ENCODE results near the gene RAB29. TPM values are rescaled to one million over a fixed set of nuclear protein-coding genes. Genes with fewer than 3 reads are reported as not detected.

The RAB29 gene
- total and polyA plus RNA-seq, 9 of the 15 experiments (the other 6 are each of a cell fraction or from before 2014, with no cell fraction given) = 6.3 to 17.6 (median 8.0) TPM

DNA sequence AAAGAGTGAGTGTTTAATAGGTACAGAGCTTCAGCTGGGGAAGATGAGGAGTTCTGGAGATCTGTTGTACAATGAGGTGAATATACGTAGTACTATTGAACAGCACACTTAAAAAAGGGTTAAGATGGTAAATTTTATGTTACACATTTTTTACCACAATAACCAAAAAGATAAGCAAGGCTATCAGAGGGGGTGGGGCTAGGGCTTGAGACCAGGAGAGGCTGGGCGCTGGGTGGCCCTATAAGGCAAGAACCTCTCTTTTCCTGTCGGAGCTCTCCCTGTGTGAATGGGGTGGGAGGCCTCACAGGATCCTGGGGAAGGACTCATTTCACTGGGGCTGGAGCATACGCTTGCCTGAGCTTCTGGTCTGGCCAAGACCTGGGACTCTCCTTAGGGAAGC, 28.7 kb upstream of the RAB29 start:
- peaks cover 17% of the 10 kb centered on the region; the same call in 2 of the 3 replicates for H3K36me3 ChIP-seq (ENCODE audit: control insufficient read depth, insufficient read depth, low read length)
- intact Hi-C loops (cut with micrococcal nuclease) (no loop called here), in situ Hi-C loops (cut with MboI) (no loop called here)
- peaks cover 7% of the 10 kb centered on the region; the same call in 1 of the 3 replicates for H3K79me2 ChIP-seq (ENCODE audit: control insufficient read depth, insufficient read depth, low read length)
- H3K9me1 ChIP-seq (ENCODE audit: control insufficient read depth, insufficient read depth, low read length) = peaks cover 3% of the 10 kb centered on the region
- CTCF ChIA-PET (ENCODE audit: low intra/inter-chr PET ratio) = no interaction called here
- no peak overlapping the region for H2AFZ ChIP-seq (ENCODE audit: low read depth, low read length)
- no peak overlapping the region for H3K27ac ChIP-seq (ENCODE audit: extremely low read depth, low read depth, low read length)
- no peaks in the 10 kb centered on the region for H3K9me3 ChIP-seq (replicated peaks; ENCODE audit: control insufficient read depth, insufficient read depth, low read depth, low read length)
- no peaks in the 10 kb centered on the region for H3K27me3 ChIP-seq (ENCODE audit: control insufficient read depth in 2 of 2, insufficient read depth in 2 of 2, low read length in 2 of 2)
- POLR2A ChIA-PET = interaction anchor here (0.6 to 2.5 kb wide), 4 partner anchors 8 to 860 kb away, joined by 3 to 6 read pairs (median 3); partner anchors contain the start of gene SLC41A1
- H3K4me3 ChIP-seq = no peak overlapping the region
- FAIRE-seq = no peak
- BruUV-seq (replicated peaks) = no TSS peak
- TF ChIP-seq NONO (IDR thresholded peaks at IDR 0.05; ENCODE audit: low read depth in 2 of 2, low read length in 1 of 2) = no peak
- no peak for TF ChIP-seq DMBX1 (CRISPR knock-in tag; IDR thresholded peaks at IDR 0.05; ENCODE audit: borderline replicate concordance)
- no peak for TF ChIP-seq RFX5 (IDR thresholded peaks at IDR 0.05; ENCODE audit: low read depth, low read length)
- TF ChIP-seq, protein P1, sequence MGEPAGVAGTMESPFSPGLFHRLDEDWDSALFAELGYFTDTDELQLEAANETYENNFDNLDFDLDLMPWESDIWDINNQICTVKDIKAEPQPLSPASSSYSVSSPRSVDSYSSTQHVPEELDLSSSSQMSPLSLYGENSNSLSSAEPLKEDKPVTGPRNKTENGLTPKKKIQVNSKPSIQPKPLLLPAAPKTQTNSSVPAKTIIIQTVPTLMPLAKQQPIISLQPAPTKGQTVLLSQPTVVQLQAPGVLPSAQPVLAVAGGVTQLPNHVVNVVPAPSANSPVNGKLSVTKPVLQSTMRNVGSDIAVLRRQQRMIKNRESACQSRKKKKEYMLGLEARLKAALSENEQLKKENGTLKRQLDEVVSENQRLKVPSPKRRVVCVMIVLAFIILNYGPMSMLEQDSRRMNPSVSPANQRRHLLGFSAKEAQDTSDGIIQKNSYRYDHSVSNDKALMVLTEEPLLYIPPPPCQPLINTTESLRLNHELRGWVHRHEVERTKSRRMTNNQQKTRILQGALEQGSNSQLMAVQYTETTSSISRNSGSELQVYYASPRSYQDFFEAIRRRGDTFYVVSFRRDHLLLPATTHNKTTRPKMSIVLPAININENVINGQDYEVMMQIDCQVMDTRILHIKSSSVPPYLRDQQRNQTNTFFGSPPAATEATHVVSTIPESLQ (CRISPR knock-in tag; IDR thresholded peaks at IDR 0.05) = no peak
- TF ChIP-seq NEUROD1 (IDR thresholded peaks at IDR 0.05; ENCODE audit: borderline replicate concordance, low read depth, low read length, partially characterized antibody) = no peak
- no peak for TF ChIP-seq MBD1 (CRISPR knock-in tag; IDR thresholded peaks at IDR 0.05)
- no peak for TF ChIP-seq RBM34 (IDR thresholded peaks at IDR 0.05; ENCODE audit: borderline replicate concordance, insufficient read depth, low read length)
- no peak for TF ChIP-seq SIRT6 (IDR thresholded peaks at IDR 0.05; ENCODE audit: low read depth, low read length)
- H3K9ac ChIP-seq (ENCODE audit: insufficient read depth in 1 of 2, low read depth in 2 of 2, low read length in 2 of 2) = peak overlapping the region in 1 of 2 experiments; percentile 30; a peak in 1 of 4 replicates
- no peak for DNase-seq (ENCODE audit: extremely low read depth in 1 of 4, low spot score in 3 of 4)
- H3K4me1 ChIP-seq (replicated peaks in 1 of 2; ENCODE audit: control insufficient read depth in 2 of 2, insufficient read depth in 2 of 2, low read length in 2 of 2) = peaks cover 8 to 16% of the 10 kb centered on the region in 2 experiments; a peak in 4 of 5 replicates
- H3K4me2 ChIP-seq (ENCODE audit: insufficient read depth, low read length) = no peak overlapping the region
- 62% methylated on average over 4 of the region's 4 CpGs for WGBS (ENCODE audit: insufficient coverage, low coverage, missing lambda C conversion rate)
- peaks cover 19% of the 10 kb centered on the region for H4K20me1 ChIP-seq (replicated peaks; ENCODE audit: control insufficient read depth, insufficient read depth, low read length)
- ATAC-seq = no peak

Data from K562 (cell line).